HepG2 (cell line): ENCODE data around the gene PLEKHA8. TPM values are rescaled to one million over a fixed set of nuclear protein-coding genes. Genes with fewer than 3 reads are reported as not detected.
A peak's percentile ranks its signal among the peaks of the same experiment; 100 is the strongest.

Source experiments
- BATF2 ChIP-seq: sonication (generic); formaldehyde crosslinking; IDR thresholded peaks from 2 replicates; pipeline ENCODE4 v1.8.0; 2022; ENCODE audit warnings: mild to moderate bottlenecking, missing genetic modification reagents, moderate library complexity
- BRF2 ChIP-seq: sonication (generic); formaldehyde crosslinking; IDR thresholded peaks from 2 replicates; pipeline ENCODE4 v1.8.1; 2022; ENCODE audit warnings: mild to moderate bottlenecking, missing genetic modification reagents
- CREM ChIP-seq, 2 experiments: sonication (generic) in 1 of 2; formaldehyde crosslinking in 1 of 2; IDR thresholded peaks; 2 replicates each; pipeline versions ENCODE4 v1.4.0 to v1.6.1; 2016 to 2020; ENCODE audit warnings: antibody characterized with exemption in 1 of 2, mild to moderate bottlenecking in 1 of 2, missing genetic modification reagents in 1 of 2
- DMAP1 ChIP-seq: IDR thresholded peaks from 2 replicates; pipeline ENCODE4 v1.6.1; 2016
- FOXP1 ChIP-seq, 2 experiments: fragments of 450-650 bp in 1 of 2; IDR thresholded peaks; 2 replicates each; pipeline ENCODE4 v1.6.1; 2017 to 2018; ENCODE audit warnings: antibody characterized with exemption in 1 of 2
- HNF4A ChIP-seq: sonication (generic); formaldehyde crosslinking; IDR thresholded peaks from 2 replicates; pipeline ENCODE4 v1.4.0; 2020; ENCODE audit warnings: missing genetic modification reagents
- JDP2 ChIP-seq: sonication (generic); formaldehyde crosslinking; IDR thresholded peaks from 2 replicates; pipeline ENCODE4 v1.8.1; 2022; ENCODE audit warnings: missing genetic modification reagents, borderline replicate concordance
- KDM3A ChIP-seq: IDR thresholded peaks from 2 replicates; pipeline ENCODE4 v1.6.1; 2018; ENCODE audit warnings: low read depth, missing compliant biosample characterization
- MAX ChIP-seq: IDR thresholded peaks from 2 replicates; pipeline ENCODE4 v1.6.1; 2012; ENCODE audit warnings: inconsistent platforms
- MTF2 ChIP-seq: sonication (generic); formaldehyde crosslinking; IDR thresholded peaks from 2 replicates; pipeline ENCODE4 v1.5.0; 2020; ENCODE audit warnings: missing genetic modification reagents, borderline replicate concordance
- REXO4 ChIP-seq: sonication (generic); formaldehyde crosslinking; IDR thresholded peaks from 2 replicates; pipeline ENCODE4 v1.8.0; 2022; ENCODE audit warnings: missing genetic modification reagents, mild to moderate bottlenecking, borderline replicate concordance
- SCMH1 ChIP-seq: sonication (generic); formaldehyde crosslinking; IDR thresholded peaks from 2 replicates; pipeline ENCODE4 v1.9.0; 2021; ENCODE audit warnings: missing genetic modification reagents, mild to moderate bottlenecking, borderline replicate concordance
- SOX13 ChIP-seq, 3 experiments: fragments of 450-650 bp in 1 of 3; sonication (generic) in 1 of 3; formaldehyde crosslinking in 1 of 3; IDR thresholded peaks in 2 of 3; conservative IDR thresholded peaks in 1 of 3; 2 replicates each; pipeline versions ENCODE4 v1.5.0 to v1.6.1; 2016 to 2020; ENCODE audit warnings: antibody characterized with exemption in 1 of 3, mild to moderate bottlenecking in 1 of 3, missing compliant biosample characterization in 1 of 3, missing genetic modification reagents in 1 of 3, moderate library complexity in 1 of 3
- TRIM24 ChIP-seq: sonication (generic); formaldehyde crosslinking; IDR thresholded peaks from 2 replicates; pipeline ENCODE4 v1.8.0; 2022; ENCODE audit warnings: mild to moderate bottlenecking, missing genetic modification reagents
- ZBTB10 ChIP-seq: sonication (generic); formaldehyde crosslinking; IDR thresholded peaks from 2 replicates; pipeline ENCODE4 v1.4.0; 2020; ENCODE audit warnings: missing genetic modification reagents, borderline replicate concordance
- ZBTB7A ChIP-seq: sonication (generic); formaldehyde crosslinking; IDR thresholded peaks from 2 replicates; pipeline ENCODE4 v1.8.0; 2022; ENCODE audit warnings: mild to moderate bottlenecking, missing genetic modification reagents
- ZBTB7B ChIP-seq: sonication (generic); formaldehyde crosslinking; IDR thresholded peaks from 2 replicates; pipeline ENCODE4 v1.4.0; 2020; ENCODE audit warnings: missing genetic modification reagents
- ZC3H4 ChIP-seq: sonication (generic); formaldehyde crosslinking; IDR thresholded peaks from 2 replicates; pipeline ENCODE4 v1.4.0; 2020; ENCODE audit warnings: missing genetic modification reagents, borderline replicate concordance
- ZGPAT ChIP-seq: IDR thresholded peaks from 2 replicates; pipeline ENCODE4 v1.6.1; 2016; ENCODE audit warnings: mild to moderate bottlenecking
- ZNF260 ChIP-seq: sonication (generic); formaldehyde crosslinking; IDR thresholded peaks from 2 replicates; pipeline ENCODE4 v1.4.0; 2020; ENCODE audit warnings: missing genetic modification reagents, low read depth, mild to moderate bottlenecking, borderline replicate concordance
- ZNF615 ChIP-seq: sonication (generic); formaldehyde crosslinking; IDR thresholded peaks from 2 replicates; pipeline ENCODE4 v1.5.0; 2020; ENCODE audit warnings: mild to moderate bottlenecking, missing genetic modification reagents, borderline replicate concordance
- ZNF891 ChIP-seq: sonication (generic); formaldehyde crosslinking; IDR thresholded peaks from 2 replicates; pipeline ENCODE4 v1.5.0; 2020; ENCODE audit warnings: mild to moderate bottlenecking, missing genetic modification reagents
- polyA plus RNA-seq, 8 experiments: library from polyadenylated mRNA; depleted of rRNA in 3 of 8; stranded (reverse) in 7 of 8; unstranded in 1 of 8; fragments of >200 nt; fragmentation: Illumina TruSeq in 4 of 8; extraction: Trizol in 4 of 8; gene quantifications; 2 replicates each; pipeline versions ENCODE4 v1.2.1 to v1.2.3, GENCODE V29; 2011 to 2016; ENCODE audit warnings: low read depth in 4 of 8, missing spikeins in 1 of 8, mixed read lengths in 1 of 8; ENCODE audit not compliant: insufficient read depth in 1 of 8
- total RNA-seq, 5 experiments: library from RNA; depleted of rRNA; stranded (reverse); fragments of >200 nt; fragmentation: Illumina TruSeq; extraction: Trizol; gene quantifications; 2 replicates each; pipeline ENCODE4 v1.2.3, GENCODE V29; 2016; ENCODE audit warnings: low read depth in 1 of 5

PLEKHA8 gene
- total and polyA plus RNA-seq, 2 of the 13 experiments (the other 11 are each of a cell fraction or from before 2014, with no cell fraction given): 12.5 to 26.4 TPM

- TF ChIP-seq MAX: peak; percentile 11; the same call in 1 of the 2 replicates
- 0 out of 2 replicates have a peak, but pooled peaks have one; percentile 14 for TF ChIP-seq MTF2
- no peak for TF ChIP-seq CREM (IDR thresholded peaks at IDR 0.05)
- peak; percentile 29; the same call in 1 of the 2 replicates for TF ChIP-seq CREM (CRISPR knock-in tag; IDR thresholded peaks at IDR 0.05)
- TF ChIP-seq ZBTB10 (CRISPR knock-in tag): peak; percentile 9; the same call in 1 of the 2 replicates
- no peak for TF ChIP-seq FOXP1 (IDR thresholded peaks at IDR 0.05)
- TF ChIP-seq FOXP1 (CRISPR knock-in tag; IDR thresholded peaks at IDR 0.05): no peak
- TF ChIP-seq HNF4A: 0 out of 2 replicates have a peak, but pooled peaks have one; percentile 12
- TF ChIP-seq BRF2 (CRISPR knock-in tag): no peak
- TF ChIP-seq DMAP1 (CRISPR knock-in tag): no peak
- 0 out of 2 replicates have a peak, but pooled peaks have one; percentile 31 for TF ChIP-seq BATF2 (CRISPR knock-in tag)
- TF ChIP-seq TRIM24: no peak
- TF ChIP-seq ZC3H4 (CRISPR knock-in tag): no peak
- peak; percentile 42; the same call in 1 of the 2 replicates for TF ChIP-seq ZGPAT (CRISPR knock-in tag)
- TF ChIP-seq ZNF260 (CRISPR knock-in tag): no peak
- TF ChIP-seq ZBTB7B (CRISPR knock-in tag): peak; percentile 46; the same call in 1 of the 2 replicates
- TF ChIP-seq ZNF615 (CRISPR knock-in tag): no peak
- TF ChIP-seq SOX13 (IDR thresholded peaks at IDR 0.05): no peak
- 0 out of 4 replicates have a peak, but pooled peaks of 1 of the 2 experiments have one; percentile 21 for TF ChIP-seq SOX13 (CRISPR knock-in tag; conservative IDR thresholded peaks at IDR 0.05 in 1 of 2, IDR thresholded peaks at IDR 0.05 in 1 of 2)
- no peak for TF ChIP-seq JDP2 (CRISPR knock-in tag)
- TF ChIP-seq ZBTB7A: no peak
- no peak; the same call in 1 of the 2 replicates for TF ChIP-seq KDM3A (CRISPR knock-in tag)
- no peak for TF ChIP-seq SCMH1 (CRISPR knock-in tag)
- TF ChIP-seq REXO4: no peak
- TF ChIP-seq ZNF891: peak; percentile 48; the same call in 1 of the 2 replicates
Measured at GRCh38 chr7:29989257-29989995, 38.8 kb upstream of the PLEKHA8 start, which contains the start of gene SCRN1 (continued).
